ENCODE data around the gene MGAT4B.
"Not testable (repeated sequence)": the region's sequence is repeated elsewhere in the genome, so short reads cannot be mapped to it uniquely, and the experiment has no call there.

MGAT4B gene

GRCh38 chr5:179792612-179793467 lies 13.8 kb downstream of the MGAT4B start:
- Mint-ChIP-seq H3K4me1 (peaks cover 8% of the 10 kb centered on the region), H3K4me3 (peak overlapping the region; percentile 46 to 52 (median 46)), H3K27me3 (ENCODE audit: low read depth) (peaks cover 6% of the 10 kb centered on the region), H3K36me3 (ENCODE audit: low read depth) (peaks cover 11% of the 10 kb centered on the region), H3K9me3 (no peaks in the 10 kb centered on the region), H3K27ac (peak overlapping the region in 1 of 3 experiments; percentile 35)
- no peak for TF ChIP-seq CTCF (IDR thresholded peaks at IDR 0.05; ENCODE audit: unreplicated experiment in 3 of 3)

GRCh38 chr5:179791881-179792611 lies 14.6 kb downstream of the MGAT4B start:
- Mint-ChIP-seq H3K4me1 (peaks cover 8% of the 10 kb centered on the region), H3K4me3 (peak overlapping the region in 2 of 3 experiments; percentile 29 to 34), H3K36me3 (ENCODE audit: low read depth) (peaks cover 7% of the 10 kb centered on the region), H3K27ac (peak overlapping the region in 1 of 3 experiments; percentile 35), H3K27me3 (ENCODE audit: low read depth) (peaks cover 6% of the 10 kb centered on the region), H3K9me3 (no peaks in the 10 kb centered on the region)
- no peak for TF ChIP-seq CTCF (IDR thresholded peaks at IDR 0.05; ENCODE audit: unreplicated experiment in 3 of 3)

GRCh38 chr5:179789278-179789677 lies 17.4 kb downstream of the MGAT4B start:
- H3K36me3 Mint-ChIP-seq (ENCODE audit: low read depth); H3K4me1 Mint-ChIP-seq; H3K27me3 Mint-ChIP-seq (ENCODE audit: low read depth); H3K9me3 Mint-ChIP-seq; H3K4me3 Mint-ChIP-seq; H3K27ac Mint-ChIP-seq: not testable (repeated sequence)

- Mint-ChIP-seq H3K36me3 (ENCODE audit: low read depth) (peaks cover 3% of the 10 kb centered on the region), H3K4me1 (peaks cover 3% of the 10 kb centered on the region), H3K9me3 (no peaks in the 10 kb centered on the region), H3K27ac (no peak overlapping the region), H3K4me3 (no peak overlapping the region), H3K27me3 (ENCODE audit: low read depth) (no peaks in the 10 kb centered on the region)
- no peak for TF ChIP-seq CTCF (IDR thresholded peaks at IDR 0.05; ENCODE audit: unreplicated experiment in 3 of 3)
Measured at GRCh38 chr5:179788193-179788854, 18.3 kb downstream of the MGAT4B start.

DNA sequence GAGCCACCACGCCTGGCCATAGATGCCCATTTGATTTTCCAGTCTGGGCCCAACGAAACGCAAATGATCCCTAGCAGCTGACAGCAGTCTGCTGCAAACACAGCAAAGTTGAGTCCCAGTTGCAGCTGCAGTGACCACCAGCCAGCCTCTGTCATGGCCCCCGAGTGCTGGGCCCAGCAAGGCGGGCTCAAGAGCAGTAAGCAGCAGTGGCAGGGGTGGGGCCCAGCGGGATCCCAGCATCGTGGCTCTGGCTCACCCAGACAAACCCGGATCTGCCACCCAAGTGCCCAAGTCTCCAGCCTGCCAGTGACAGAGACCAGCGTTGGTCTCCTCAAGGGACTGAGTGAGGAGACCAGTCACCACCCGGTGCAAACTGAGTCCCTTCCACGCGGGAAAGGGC lies 19.8 kb downstream of the MGAT4B start:
- Mint-ChIP-seq H3K27me3 (ENCODE audit: low read depth) (no peaks in the 10 kb centered on the region), H3K4me1 (no peaks in the 10 kb centered on the region), H3K4me3 (no peak overlapping the region), H3K36me3 (ENCODE audit: low read depth) (peaks cover 3% of the 10 kb centered on the region), H3K9me3 (no peaks in the 10 kb centered on the region), H3K27ac (no peak overlapping the region)
- TF ChIP-seq CTCF (IDR thresholded peaks at IDR 0.05; ENCODE audit: unreplicated experiment in 3 of 3): no peak

GRCh38 chr5:179783128-179783527 lies 23.5 kb downstream of the MGAT4B start:
- no peaks in the 10 kb centered on the region for H3K27me3 Mint-ChIP-seq (ENCODE audit: low read depth)
- no peak for TF ChIP-seq CTCF (IDR thresholded peaks at IDR 0.05; ENCODE audit: unreplicated experiment in 3 of 3)
- no peak overlapping the region for H3K27ac Mint-ChIP-seq
- peaks cover 22% of the 10 kb centered on the region for H3K36me3 Mint-ChIP-seq (ENCODE audit: low read depth)
- H3K4me3 Mint-ChIP-seq: no peak overlapping the region
- H3K9me3 Mint-ChIP-seq: no peaks in the 10 kb centered on the region
- peaks cover 7% of the 10 kb centered on the region for H3K4me1 Mint-ChIP-seq
